SK-N-SH (cell line): ENCODE results near the gene MMD2.

Experiments used
- CHD2 ChIP-seq: fragments of 150-350 bp; IDR thresholded peaks from 2 replicates; pipeline ENCODE4 v1.6.1; 2018; ENCODE audit warnings: low read length; ENCODE audit not compliant: partially characterized antibody
- GABPA ChIP-seq: IDR thresholded peaks from 2 replicates; pipeline ENCODE4 v1.4.0; 2012; ENCODE audit warnings: low read depth, mild to moderate bottlenecking
- GATA2 ChIP-seq: sonication (generic); formaldehyde crosslinking; IDR thresholded peaks from 2 replicates; pipeline ENCODE4 v1.5.0; 2020; ENCODE audit warnings: mild to moderate bottlenecking, missing genetic modification reagents
- MAX ChIP-seq: IDR thresholded peaks from 2 replicates; pipeline ENCODE4 v1.4.0; 2012; ENCODE audit warnings: low read depth
- NFIC ChIP-seq: IDR thresholded peaks from 2 replicates; pipeline ENCODE4 v1.4.0; 2012; ENCODE audit warnings: borderline replicate concordance
- NRF1 ChIP-seq: IDR thresholded peaks from 2 replicates; pipeline ENCODE4 v1.6.1; 2012; ENCODE audit warnings: low read depth, mild to moderate bottlenecking, low read length
- POLR2AphosphoS5 ChIP-seq: IDR thresholded peaks from 2 replicates; pipeline ENCODE4 v1.6.1; 2012; ENCODE audit warnings: low read depth, low read length
- TAF1 ChIP-seq: IDR thresholded peaks from 2 replicates; pipeline ENCODE4 v1.6.1; 2012; ENCODE audit warnings: low read depth, mild to moderate bottlenecking, low read length, moderate library complexity, borderline replicate concordance
- TCF12 ChIP-seq: IDR thresholded peaks from 2 replicates; pipeline ENCODE4 v1.4.0; 2012
- TEAD4 ChIP-seq: IDR thresholded peaks from 2 replicates; pipeline ENCODE4 v1.4.0; 2012; ENCODE audit warnings: mild to moderate bottlenecking, borderline replicate concordance; ENCODE audit not compliant: insufficient read depth
- TF ChIP-seq, protein P1 (sequence below): fragments of 200-600 bp; sonication (generic); IDR thresholded peaks from 2 replicates; pipeline ENCODE4 v1.6.1; 2017; ENCODE audit warnings: antibody characterized with exemption, mild to moderate bottlenecking, moderate library complexity

- no peak for TF ChIP-seq GATA2 (CRISPR knock-in tag)
- no peak for TF ChIP-seq POLR2AphosphoS5
- TF ChIP-seq NFIC = no peak
- no peak for TF ChIP-seq TCF12
- TF ChIP-seq, protein P1, sequence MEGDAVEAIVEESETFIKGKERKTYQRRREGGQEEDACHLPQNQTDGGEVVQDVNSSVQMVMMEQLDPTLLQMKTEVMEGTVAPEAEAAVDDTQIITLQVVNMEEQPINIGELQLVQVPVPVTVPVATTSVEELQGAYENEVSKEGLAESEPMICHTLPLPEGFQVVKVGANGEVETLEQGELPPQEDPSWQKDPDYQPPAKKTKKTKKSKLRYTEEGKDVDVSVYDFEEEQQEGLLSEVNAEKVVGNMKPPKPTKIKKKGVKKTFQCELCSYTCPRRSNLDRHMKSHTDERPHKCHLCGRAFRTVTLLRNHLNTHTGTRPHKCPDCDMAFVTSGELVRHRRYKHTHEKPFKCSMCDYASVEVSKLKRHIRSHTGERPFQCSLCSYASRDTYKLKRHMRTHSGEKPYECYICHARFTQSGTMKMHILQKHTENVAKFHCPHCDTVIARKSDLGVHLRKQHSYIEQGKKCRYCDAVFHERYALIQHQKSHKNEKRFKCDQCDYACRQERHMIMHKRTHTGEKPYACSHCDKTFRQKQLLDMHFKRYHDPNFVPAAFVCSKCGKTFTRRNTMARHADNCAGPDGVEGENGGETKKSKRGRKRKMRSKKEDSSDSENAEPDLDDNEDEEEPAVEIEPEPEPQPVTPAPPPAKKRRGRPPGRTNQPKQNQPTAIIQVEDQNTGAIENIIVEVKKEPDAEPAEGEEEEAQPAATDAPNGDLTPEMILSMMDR = no peak
- no peak for TF ChIP-seq CHD2
- TF ChIP-seq GABPA = no peak
- TF ChIP-seq NRF1 = no peak
- no peak for TF ChIP-seq MAX
- no peak for TF ChIP-seq TAF1
- TF ChIP-seq TEAD4 = no peak
Measured at GRCh38 chr7:4959893-4960292, 906 bp upstream of the MMD2 start.
